NCI-H2107 (cell line): Measurements from ENCODE around the gene WDR7.

Experiments
- DNase-seq: peaks from one replicate; lab custom pipeline; 2025; lab: John Stamatoyannopoulos, UW

Gene WDR7

GRCh38 chr18:56992777-56993176 is 341.6 kb downstream of the WDR7 start:
- no peak for DNase-seq

GRCh38 chr18:56995579-56996188 is 344.5 kb downstream of the WDR7 start:
- no peak for DNase-seq

- no peak for DNase-seq
These were observed 346.0 kb downstream of the WDR7 start for GRCh38 chr18:56997200-56997599.

- DNase-seq = no peak
These were observed 348.7 kb downstream of the WDR7 start for GRCh38 chr18:56999823-57000222.

- peak; percentile 20 for DNase-seq
These were observed 351.5 kb downstream of the WDR7 start for GRCh38 chr18:57002627-57003026.

GRCh38 chr18:57003342-57003741 is 352.2 kb downstream of the WDR7 start:
- no peak for DNase-seq

GRCh38 chr18:57004366-57005121 is 353.4 kb downstream of the WDR7 start:
- no peak for DNase-seq

GRCh38 chr18:57008001-57008686 is 357.0 kb downstream of the WDR7 start:
- DNase-seq = no peak

GRCh38 chr18:57009844-57010243 is 358.7 kb downstream of the WDR7 start:
- no peak for DNase-seq

GRCh38 chr18:57014772-57015413 is 363.7 kb downstream of the WDR7 start:
- DNase-seq = no peak

GRCh38 chr18:57015451-57015850 is 364.3 kb downstream of the WDR7 start:
- peak; percentile 43 for DNase-seq

- DNase-seq = no peak
These were observed 367.7 kb downstream of the WDR7 start for GRCh38 chr18:57018845-57019244.

GRCh38 chr18:57022716-57023115 is 371.6 kb downstream of the WDR7 start:
- DNase-seq = no peak

- no peak for DNase-seq
These were observed 372.2 kb downstream of the WDR7 start for GRCh38 chr18:57023275-57023882.

- DNase-seq = no peak
These were observed 374.4 kb downstream of the WDR7 start for GRCh38 chr18:57025540-57025939.

- no peak for DNase-seq
These were observed 375.2 kb downstream of the WDR7 start for GRCh38 chr18:57026316-57026715.

- peak; percentile 30 for DNase-seq
These were observed 376.1 kb downstream of the WDR7 start for GRCh38 chr18:57027190-57027708.

- peak; percentile 81 for DNase-seq
These were observed 378.6 kb downstream of the WDR7 start for GRCh38 chr18:57029761-57030160.

GRCh38 chr18:57030417-57030816 is 379.3 kb downstream of the WDR7 start:
- DNase-seq = no peak

GRCh38 chr18:57035590-57035989 is 384.4 kb downstream of the WDR7 start:
- no peak for DNase-seq

- DNase-seq = no peak
These were observed 387.2 kb downstream of the WDR7 start for GRCh38 chr18:57038395-57038794.

GRCh38 chr18:57040175-57040574 is 389.0 kb downstream of the WDR7 start:
- DNase-seq = no peak
